Cardiac fibroblast (primary cell): ENCODE data around the gene UBE3A.

Experiments used
- DNase-seq, 2 donors: peaks; one replicate each; pipeline versions ENCODE4 v3.0.0 to v3.0.0-alpha.2; 2010; ENCODE audit warnings: low read depth in 2 of 2
- H3K4me3 ChIP-seq, 2 donors: replicated peaks in 1 of 2; 1 replicate in 1 of 2; 2 replicates in 1 of 2; pipeline ENCODE4 v1.5.1; 2011; ENCODE audit warnings: low read depth in 2 of 2, low read length in 2 of 2, mild to moderate bottlenecking in 2 of 2, moderate library complexity in 1 of 2
- CTCF ChIP-seq: IDR thresholded peaks from one replicate; pipeline ENCODE4 v1.5.1; 2011; ENCODE audit warnings: low read depth, mild to moderate bottlenecking, low read length, inconsistent platforms

The UBE3A gene

GRCh38 chr15:25332306-25332705, 106.5 kb downstream of the UBE3A start:
- no peak for TF ChIP-seq CTCF
- H3K4me3 ChIP-seq: no peak overlapping the region
- DNase-seq: no peak

- no peak for DNase-seq
- no peak for TF ChIP-seq CTCF
- no peak overlapping the region for H3K4me3 ChIP-seq
Observed at GRCh38 chr15:25331860-25332259, 107.0 kb downstream of the UBE3A start.

GRCh38 chr15:25331404-25331803, 107.4 kb downstream of the UBE3A start:
- no peak for TF ChIP-seq CTCF
- DNase-seq: no peak
- H3K4me3 ChIP-seq: no peak overlapping the region

GRCh38 chr15:25329696-25330095, 109.1 kb downstream of the UBE3A start:
- TF ChIP-seq CTCF: no peak
- H3K4me3 ChIP-seq: no peak overlapping the region
- no peak for DNase-seq

GRCh38 chr15:25327686-25328085, 111.1 kb downstream of the UBE3A start:
- H3K4me3 ChIP-seq: no peak overlapping the region
- DNase-seq: no peak
- TF ChIP-seq CTCF: no peak

- TF ChIP-seq CTCF: no peak
- H3K4me3 ChIP-seq: no peak overlapping the region
- no peak for DNase-seq
Observed at GRCh38 chr15:25325187-25325586, 113.6 kb downstream of the UBE3A start.

- no peak for TF ChIP-seq CTCF
- H3K4me3 ChIP-seq: no peak overlapping the region
- no peak for DNase-seq
Observed at GRCh38 chr15:25323420-25323819, 115.4 kb downstream of the UBE3A start.
